Parathyroid adenoma (tissue), 2 donors: ENCODE data around the gene KLHL29.

ENCODE experiments used
- H2AFZ ChIP-seq: fragments of 300-600 bp; sonication (generic); one replicate; pipeline ENCODE4 v1.7.0; 2017; ENCODE audit warnings: antibody characterized with exemption, mild to moderate bottlenecking
- H3K27ac ChIP-seq: fragments of 300-600 bp; sonication (generic); one replicate; pipeline ENCODE4 v1.7.0; 2017
- H3K27me3 ChIP-seq: fragments of 300-600 bp; sonication (generic); one replicate; pipeline ENCODE4 v1.7.0; 2017; ENCODE audit warnings: low read length; ENCODE audit not compliant: control insufficient read depth, insufficient read depth
- H3K36me3 ChIP-seq: fragments of 300-600 bp; sonication (generic); one replicate; pipeline ENCODE4 v1.7.0; 2017; ENCODE audit warnings: low read length; ENCODE audit not compliant: control insufficient read depth, insufficient read depth
- H3K4me1 ChIP-seq: fragments of 300-600 bp; sonication (generic); one replicate; pipeline ENCODE4 v1.7.0; 2017; ENCODE audit warnings: control low read depth
- H3K4me2 ChIP-seq: fragments of 300-600 bp; sonication (generic); one replicate; pipeline ENCODE4 v1.7.0; 2017; ENCODE audit warnings: low read length
- H3K4me3 ChIP-seq: fragments of 300-600 bp; sonication (generic); one replicate; pipeline ENCODE4 v1.7.0; 2017; ENCODE audit warnings: low read depth, low read length
- H3K79me2 ChIP-seq: fragments of 300-600 bp; sonication (generic); one replicate; pipeline ENCODE4 v1.7.0; 2017; ENCODE audit warnings: control low read depth
- H3K9ac ChIP-seq: fragments of 300-600 bp; sonication (generic); one replicate; pipeline ENCODE4 v1.7.0; 2017; ENCODE audit warnings: mild to moderate bottlenecking
- H3K9me3 ChIP-seq: fragments of 300-600 bp; sonication (generic); one replicate; pipeline ENCODE4 v1.7.0; 2017; ENCODE audit warnings: low read length; ENCODE audit not compliant: control insufficient read depth
- CTCF ChIP-seq: fragments of 300-600 bp; sonication (generic); IDR thresholded peaks from one replicate; pipeline ENCODE4 v1.7.0; 2017; ENCODE audit warnings: antibody characterized with exemption, mild to moderate bottlenecking
- donor health status: primary hyperparathyroidism.

KLHL29 gene

GRCh38 chr2:23478933-23479683 lies 94.1 kb downstream of the KLHL29 start:
- no peak overlapping the region for H3K9ac ChIP-seq
- no peak overlapping the region for H3K4me2 ChIP-seq
- H3K36me3 ChIP-seq: no peaks in the 10 kb centered on the region
- H3K4me3 ChIP-seq: no peak overlapping the region
- H2AFZ ChIP-seq: no peak overlapping the region
- H3K27me3 ChIP-seq: no peaks in the 10 kb centered on the region
- no peaks in the 10 kb centered on the region for H3K4me1 ChIP-seq
- H3K79me2 ChIP-seq: no peaks in the 10 kb centered on the region
- no peaks in the 10 kb centered on the region for H3K9me3 ChIP-seq
- no peak for TF ChIP-seq CTCF
- no peak overlapping the region for H3K27ac ChIP-seq

GRCh38 chr2:23480957-23481797 lies 96.2 kb downstream of the KLHL29 start:
- no peak for TF ChIP-seq CTCF
- Histone ChIP-seq H3K4me3 (no peak overlapping the region), H3K4me2 (no peak overlapping the region), H3K79me2 (no peaks in the 10 kb centered on the region), H3K4me1 (no peaks in the 10 kb centered on the region), H3K27me3 (no peaks in the 10 kb centered on the region), H3K9me3 (no peaks in the 10 kb centered on the region), H2AFZ (no peak overlapping the region), H3K27ac (no peak overlapping the region), H3K9ac (no peak overlapping the region), H3K36me3 (no peaks in the 10 kb centered on the region)

- Histone ChIP-seq H3K79me2 (no peaks in the 10 kb centered on the region), H3K4me1 (peaks cover 5% of the 10 kb centered on the region), H3K27ac (no peak overlapping the region), H3K4me3 (no peak overlapping the region), H3K9ac (no peak overlapping the region), H3K4me2 (no peak overlapping the region), H3K27me3 (no peaks in the 10 kb centered on the region), H2AFZ (no peak overlapping the region), H3K9me3 (no peaks in the 10 kb centered on the region), H3K36me3 (no peaks in the 10 kb centered on the region)
- no peak for TF ChIP-seq CTCF
These were observed 97.2 kb downstream of the KLHL29 start for GRCh38 chr2:23482188-23482587.

GRCh38 chr2:23482607-23483006 lies 97.6 kb downstream of the KLHL29 start:
- no peak overlapping the region for H3K4me3 ChIP-seq
- H3K9me3 ChIP-seq: no peaks in the 10 kb centered on the region
- H3K4me1 ChIP-seq: peaks cover 5% of the 10 kb centered on the region
- H3K79me2 ChIP-seq: no peaks in the 10 kb centered on the region
- H3K27ac ChIP-seq: no peak overlapping the region
- TF ChIP-seq CTCF: no peak
- no peak overlapping the region for H3K9ac ChIP-seq
- H2AFZ ChIP-seq: no peak overlapping the region
- H3K36me3 ChIP-seq: no peaks in the 10 kb centered on the region
- H3K4me2 ChIP-seq: no peak overlapping the region
- no peaks in the 10 kb centered on the region for H3K27me3 ChIP-seq
